ENCODE data around the gene VAT1L. TPM values are rescaled to one million over a fixed set of nuclear protein-coding genes. Genes with fewer than 3 reads are reported as not detected.

Gene VAT1L
- total and polyA plus RNA-seq, 3 experiments from 2014 or later, result not detected

DNA sequence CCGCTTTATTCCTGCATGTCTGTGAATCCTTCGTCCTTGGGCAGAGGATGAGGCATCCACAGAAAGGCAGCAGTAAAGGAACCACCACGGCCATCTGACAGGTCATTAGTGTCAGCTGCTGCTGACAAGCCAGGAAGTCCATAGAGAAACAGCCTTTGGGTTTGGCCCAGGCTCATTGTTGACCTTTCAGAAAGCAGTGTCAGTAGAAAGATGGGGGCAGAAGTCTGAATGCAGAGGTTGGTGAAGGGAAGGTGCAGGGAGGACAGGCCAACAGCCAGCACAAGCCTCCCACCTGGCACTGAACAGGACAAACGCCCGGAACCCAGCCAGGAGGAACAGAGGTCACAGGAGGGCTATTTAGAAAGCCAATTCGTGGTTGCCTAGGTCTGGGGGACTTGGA is 105.8 kb downstream of the VAT1L start:
- Histone ChIP-seq H3K4me1 (ENCODE audit: insufficient read depth, low read length) (no peaks in the 10 kb centered on the region), H3K27me3 (ENCODE audit: insufficient read depth, low read length, poor library complexity, severe bottlenecking) (no peaks in the 10 kb centered on the region), H3K9me3 (ENCODE audit: low read length) (no peaks in the 10 kb centered on the region), H3K4me3 (ENCODE audit: low read length) (no peak overlapping the region), H3K27ac (ENCODE audit: low read depth, low read length) (no peak overlapping the region), H3K36me3 (ENCODE audit: insufficient read depth, low read length) (no peaks in the 10 kb centered on the region)
- Mint-ChIP-seq H3K4me3 (no peak overlapping the region), H3K27me3 (peaks cover 3 to 16% of the 10 kb centered on the region in 2 donors), H3K36me3 (no peaks in the 10 kb centered on the region), H3K9me3 (peaks cover 0 to 2% (median 0%) of the 10 kb centered on the region in 5 donors), H3K4me1 (no peaks in the 10 kb centered on the region), H3K27ac (no peak overlapping the region)
- ChIA-PET CTCF (no interaction called here), POLR2A (no interaction called here)
- no peak for DNase-seq

DNA sequence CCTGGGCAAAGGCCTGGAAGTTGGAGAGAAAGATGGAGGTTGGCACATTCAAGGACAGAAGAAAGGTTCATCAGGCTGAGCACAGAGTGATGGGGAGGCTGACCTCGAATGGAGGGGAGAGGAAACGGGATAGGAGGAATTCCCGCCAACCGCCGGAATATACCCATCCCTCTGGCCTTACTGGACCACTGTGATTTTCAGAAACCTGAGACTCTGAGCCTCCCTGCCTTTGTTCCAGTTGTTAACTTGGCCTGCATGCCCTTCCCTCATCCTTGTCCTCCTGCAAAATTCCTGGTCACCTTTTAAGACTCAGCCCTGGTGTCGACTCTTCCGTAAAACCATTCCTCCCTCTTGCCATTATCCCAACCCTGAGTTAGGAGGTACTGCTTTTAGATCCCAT is 107.6 kb downstream of the VAT1L start:
- Histone ChIP-seq H3K9me3 (ENCODE audit: low read length) (no peaks in the 10 kb centered on the region), H3K36me3 (ENCODE audit: insufficient read depth, low read length) (no peaks in the 10 kb centered on the region), H3K4me3 (ENCODE audit: low read length) (no peak overlapping the region), H3K27me3 (ENCODE audit: insufficient read depth, low read length, poor library complexity, severe bottlenecking) (no peaks in the 10 kb centered on the region), H3K27ac (ENCODE audit: low read depth, low read length) (no peak overlapping the region), H3K4me1 (ENCODE audit: insufficient read depth, low read length) (no peaks in the 10 kb centered on the region)
- POLR2A ChIA-PET, result no interaction called here
- Mint-ChIP-seq H3K27ac (no peak overlapping the region), H3K36me3 (no peaks in the 10 kb centered on the region), H3K4me1 (no peaks in the 10 kb centered on the region), H3K4me3 (no peak overlapping the region), H3K9me3 (peaks cover 0 to 2% (median 0%) of the 10 kb centered on the region in 5 donors), H3K27me3 (peaks cover 5 to 11% of the 10 kb centered on the region in 2 donors)
- no peak for DNase-seq
- CTCF ChIA-PET, result no interaction called here

GRCh38 chr16:77896415-77897128 is 108.2 kb downstream of the VAT1L start:
- Histone ChIP-seq H3K36me3 (ENCODE audit: insufficient read depth, low read length) (no peaks in the 10 kb centered on the region), H3K9me3 (ENCODE audit: low read length) (no peaks in the 10 kb centered on the region), H3K4me1 (ENCODE audit: insufficient read depth, low read length) (no peaks in the 10 kb centered on the region), H3K27me3 (ENCODE audit: insufficient read depth, low read length, poor library complexity, severe bottlenecking) (no peaks in the 10 kb centered on the region), H3K27ac (ENCODE audit: low read depth, low read length) (no peak overlapping the region), H3K4me3 (ENCODE audit: low read length) (no peak overlapping the region)
- Mint-ChIP-seq H3K27me3 (peaks cover 5 to 14% of the 10 kb centered on the region in 2 donors), H3K4me3 (no peak overlapping the region), H3K9me3 (peaks cover 0 to 2% (median 0%) of the 10 kb centered on the region in 5 donors), H3K4me1 (no peaks in the 10 kb centered on the region), H3K27ac (no peak overlapping the region), H3K36me3 (no peaks in the 10 kb centered on the region)
- POLR2A ChIA-PET, result no interaction called here
- CTCF ChIA-PET, result no interaction called here
- DNase-seq, result no peak

DNA sequence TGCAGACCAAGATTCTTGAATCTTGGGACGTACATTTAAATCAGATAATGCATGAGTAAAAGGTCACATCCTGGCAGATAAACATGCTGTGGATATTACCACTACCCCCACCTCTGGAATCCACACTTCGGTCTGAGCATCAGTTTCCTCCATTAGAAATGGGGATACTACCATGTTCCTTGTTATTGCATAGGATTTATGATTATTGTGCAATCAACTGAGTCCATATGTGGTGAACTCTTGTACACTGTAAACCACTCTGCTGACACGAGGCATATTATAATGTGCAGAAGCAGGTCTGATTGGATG is 108.7 kb downstream of the VAT1L start:
- H3K27ac Mint-ChIP-seq, result no peak overlapping the region
- H3K9me3 Mint-ChIP-seq, result peaks cover 0 to 2% (median 0%) of the 10 kb centered on the region in 5 donors
- Histone ChIP-seq H3K36me3 (ENCODE audit: insufficient read depth, low read length) (no peaks in the 10 kb centered on the region), H3K4me1 (ENCODE audit: insufficient read depth, low read length) (no peaks in the 10 kb centered on the region), H3K9me3 (ENCODE audit: low read length) (no peaks in the 10 kb centered on the region), H3K4me3 (ENCODE audit: low read length) (no peak overlapping the region), H3K27ac (ENCODE audit: low read depth, low read length) (no peak overlapping the region), H3K27me3 (ENCODE audit: insufficient read depth, low read length, poor library complexity, severe bottlenecking) (no peaks in the 10 kb centered on the region)
- no peak overlapping the region for H3K4me3 Mint-ChIP-seq
- POLR2A ChIA-PET, result no interaction called here
- CTCF ChIA-PET, result no interaction called here
- DNase-seq, result no peak
- no peaks in the 10 kb centered on the region for H3K4me1 Mint-ChIP-seq
- H3K27me3 Mint-ChIP-seq, result peaks cover 5 to 16% of the 10 kb centered on the region in 2 donors
- H3K36me3 Mint-ChIP-seq, result no peaks in the 10 kb centered on the region

DNA sequence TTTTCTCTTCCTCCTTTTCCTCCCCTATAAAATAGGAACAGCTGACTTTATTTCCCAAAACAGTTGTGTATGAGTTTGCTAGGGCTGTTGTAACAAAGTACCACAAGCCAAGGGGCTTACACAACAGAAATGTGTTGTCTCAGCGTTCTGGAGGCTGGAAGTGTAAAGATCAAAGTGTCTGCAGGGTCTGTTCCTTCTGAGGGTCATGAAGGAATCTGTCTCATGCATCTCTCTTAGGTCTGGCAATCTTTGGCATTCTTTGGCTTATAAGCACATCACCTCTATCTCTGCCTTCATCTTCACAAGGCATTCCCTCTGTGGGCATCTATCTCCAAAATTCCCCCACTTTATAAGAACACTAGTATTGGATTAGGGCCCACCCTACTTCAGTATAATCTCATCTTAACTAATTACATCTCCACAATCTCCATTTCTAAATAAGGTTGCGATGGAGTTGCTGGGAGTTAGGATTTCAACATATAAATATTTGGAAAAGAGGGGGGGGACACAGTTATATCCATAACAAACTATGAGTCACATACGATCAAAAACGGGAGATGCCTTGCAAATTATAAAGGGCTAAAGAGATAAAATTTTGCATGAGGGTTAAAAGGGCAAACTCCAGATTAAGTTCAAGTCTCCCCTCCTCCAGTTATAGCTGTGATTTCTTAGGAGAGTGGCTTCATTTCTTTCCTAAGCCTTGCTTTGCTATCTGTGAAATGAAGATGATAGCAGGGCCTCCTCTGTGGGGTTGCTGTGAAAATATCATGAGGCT is 109.7 kb downstream of the VAT1L start:
- H3K36me3 ChIP-seq (ENCODE audit: insufficient read depth, low read length), result no peaks in the 10 kb centered on the region
- no peak overlapping the region for H3K4me3 Mint-ChIP-seq
- no peak overlapping the region for H3K27ac Mint-ChIP-seq
- no peaks in the 10 kb centered on the region for H3K9me3 ChIP-seq (ENCODE audit: low read length)
- no peak overlapping the region for H3K27ac ChIP-seq (ENCODE audit: low read depth, low read length)
- peaks cover 0 to 2% (median 0%) of the 10 kb centered on the region in 5 donors for H3K9me3 Mint-ChIP-seq
- H3K4me1 Mint-ChIP-seq, result no peaks in the 10 kb centered on the region
- POLR2A ChIA-PET, result no interaction called here
- H3K4me3 ChIP-seq (ENCODE audit: low read length), result no peak overlapping the region
- no peak for DNase-seq
- no peaks in the 10 kb centered on the region for H3K4me1 ChIP-seq (ENCODE audit: insufficient read depth, low read length)
- no peaks in the 10 kb centered on the region for H3K36me3 Mint-ChIP-seq
- CTCF ChIA-PET, result no interaction called here
- peaks cover 5 to 16% of the 10 kb centered on the region in 2 donors for H3K27me3 Mint-ChIP-seq
- H3K27me3 ChIP-seq (ENCODE audit: insufficient read depth, low read length, poor library complexity, severe bottlenecking), result no peaks in the 10 kb centered on the region

- Mint-ChIP-seq H3K36me3 (no peaks in the 10 kb centered on the region), H3K9me3 (no peaks in the 10 kb centered on the region), H3K4me1 (no peaks in the 10 kb centered on the region), H3K27ac (no peak overlapping the region), H3K4me3 (no peak overlapping the region), H3K27me3 (peaks cover 5 to 16% of the 10 kb centered on the region in 2 donors)
- POLR2A ChIA-PET, result no interaction called here
- H3K9me3 ChIP-seq (ENCODE audit: low read length), result no peaks in the 10 kb centered on the region
- H3K27me3 ChIP-seq (ENCODE audit: insufficient read depth, low read length, poor library complexity, severe bottlenecking), result no peaks in the 10 kb centered on the region
- no peak overlapping the region for H3K27ac ChIP-seq (ENCODE audit: low read depth, low read length)
- no peak for DNase-seq
- CTCF ChIA-PET, result no interaction called here
- H3K4me1 ChIP-seq (ENCODE audit: insufficient read depth, low read length), result no peaks in the 10 kb centered on the region
- H3K4me3 ChIP-seq (ENCODE audit: low read length), result no peak overlapping the region
- H3K36me3 ChIP-seq (ENCODE audit: insufficient read depth, low read length), result no peaks in the 10 kb centered on the region
Measured at GRCh38 chr16:77898671-77899211, 110.4 kb downstream of the VAT1L start.

GRCh38 chr16:77899416-77899815 is 111.1 kb downstream of the VAT1L start:
- Mint-ChIP-seq H3K27ac (no peak overlapping the region), H3K36me3 (no peaks in the 10 kb centered on the region), H3K4me1 (no peaks in the 10 kb centered on the region), H3K9me3 (no peaks in the 10 kb centered on the region), H3K4me3 (no peak overlapping the region), H3K27me3 (peaks cover 2 to 12% of the 10 kb centered on the region in 2 donors)
- no peak overlapping the region for H3K27ac ChIP-seq (ENCODE audit: low read depth, low read length)
- H3K9me3 ChIP-seq (ENCODE audit: low read length), result no peaks in the 10 kb centered on the region
- no peaks in the 10 kb centered on the region for H3K36me3 ChIP-seq (ENCODE audit: insufficient read depth, low read length)
- H3K27me3 ChIP-seq (ENCODE audit: insufficient read depth, low read length, poor library complexity, severe bottlenecking), result no peaks in the 10 kb centered on the region
- CTCF ChIA-PET, result no interaction called here
- no peak for DNase-seq
- H3K4me1 ChIP-seq (ENCODE audit: insufficient read depth, low read length), result no peaks in the 10 kb centered on the region
- POLR2A ChIA-PET, result no interaction called here
- no peak overlapping the region for H3K4me3 ChIP-seq (ENCODE audit: low read length)

GRCh38 chr16:77905374-77905920 is 117.1 kb downstream of the VAT1L start:
- no peaks in the 10 kb centered on the region for H3K9me3 Mint-ChIP-seq
- Histone ChIP-seq H3K4me3 (ENCODE audit: low read length) (no peak overlapping the region), H3K27ac (ENCODE audit: low read depth, low read length) (no peak overlapping the region), H3K9me3 (ENCODE audit: low read length) (no peaks in the 10 kb centered on the region), H3K4me1 (ENCODE audit: insufficient read depth, low read length) (no peaks in the 10 kb centered on the region), H3K36me3 (ENCODE audit: insufficient read depth, low read length) (no peaks in the 10 kb centered on the region), H3K27me3 (ENCODE audit: insufficient read depth, low read length, poor library complexity, severe bottlenecking) (no peaks in the 10 kb centered on the region)
- H3K36me3 Mint-ChIP-seq, result no peaks in the 10 kb centered on the region
- no peak for DNase-seq
- peaks cover 11 to 30% of the 10 kb centered on the region in 2 donors for H3K27me3 Mint-ChIP-seq
- H3K4me1 Mint-ChIP-seq, result no peaks in the 10 kb centered on the region
- ChIA-PET POLR2A (no interaction called here), CTCF (no interaction called here)
- H3K27ac Mint-ChIP-seq, result no peak overlapping the region
- no peak overlapping the region for H3K4me3 Mint-ChIP-seq
